HL-60/S4 (cell line): ENCODE measurements around the gene GPS1.

ENCODE experiments used
- in situ Hi-C: fragments of 300-500 bp; cut with MboI; formaldehyde crosslinking; loops from 2 replicates; pipeline ENCODE4 v1.14.3; 2022; ENCODE audit warnings: low sequenced_read_pairs

Gene GPS1

GRCh38 chr17:82014432-82014831, 37.3 kb upstream of the GPS1 start:
- in situ Hi-C loops = no loop called here

- in situ Hi-C loops = no loop called here
Measured at GRCh38 chr17:82014971-82015310, 36.8 kb upstream of the GPS1 start.

- in situ Hi-C loops = no loop called here
Measured at GRCh38 chr17:82015311-82015971, 36.3 kb upstream of the GPS1 start.

- in situ Hi-C loops = no loop called here
Measured at GRCh38 chr17:82016061-82016874, 35.4 kb upstream of the GPS1 start.

GRCh38 chr17:82016875-82017459, 34.7 kb upstream of the GPS1 start:
- in situ Hi-C loops = no loop called here

- in situ Hi-C loops = no loop called here
Measured at GRCh38 chr17:82017612-82018151, 34.0 kb upstream of the GPS1 start.

- in situ Hi-C loops = no loop called here
Measured at GRCh38 chr17:82018152-82018988, 33.3 kb upstream of the GPS1 start.

GRCh38 chr17:82018989-82019689, 32.6 kb upstream of the GPS1 start:
- in situ Hi-C loops = no loop called here

GRCh38 chr17:82019690-82020571, 31.8 kb upstream of the GPS1 start:
- in situ Hi-C loops = no loop called here

- in situ Hi-C loops = no loop called here
Measured at GRCh38 chr17:82020572-82021106, 31.1 kb upstream of the GPS1 start.

GRCh38 chr17:82021107-82021899, 30.4 kb upstream of the GPS1 start:
- in situ Hi-C loops = no loop called here

GRCh38 chr17:82021900-82022309, 29.8 kb upstream of the GPS1 start:
- in situ Hi-C loops = no loop called here

GRCh38 chr17:82022310-82022980, 29.3 kb upstream of the GPS1 start, which contains the start of gene CENPX:
Gene CENPX (minus strand): TSS chr17:82022878. CDS start chr17:82022861, 17 bp downstream.
- in situ Hi-C loops = no loop called here

- in situ Hi-C loops = no loop called here
Measured at GRCh38 chr17:82022981-82023446, 28.7 kb upstream of the GPS1 start, which contains the start of gene LRRC45. Gene LRRC45 (plus strand): TSS chr17:82023305. CDS start chr17:82023644, 339 bp downstream.

- in situ Hi-C loops = no loop called here
Measured at GRCh38 chr17:82023447-82024241, 28.1 kb upstream of the GPS1 start.

GRCh38 chr17:82024859-82025258, 26.8 kb upstream of the GPS1 start:
- in situ Hi-C loops = no loop called here
